HG03460 (cell line): ENCODE measurements around the gene AMH.

Experiments used
- ATAC-seq: cut with Tn5 transposase; IDR thresholded peaks from one replicate; pipeline ENCODE4 v1.9.1; 2021; ENCODE audit not compliant: unreplicated experiment

The AMH gene

DNA sequence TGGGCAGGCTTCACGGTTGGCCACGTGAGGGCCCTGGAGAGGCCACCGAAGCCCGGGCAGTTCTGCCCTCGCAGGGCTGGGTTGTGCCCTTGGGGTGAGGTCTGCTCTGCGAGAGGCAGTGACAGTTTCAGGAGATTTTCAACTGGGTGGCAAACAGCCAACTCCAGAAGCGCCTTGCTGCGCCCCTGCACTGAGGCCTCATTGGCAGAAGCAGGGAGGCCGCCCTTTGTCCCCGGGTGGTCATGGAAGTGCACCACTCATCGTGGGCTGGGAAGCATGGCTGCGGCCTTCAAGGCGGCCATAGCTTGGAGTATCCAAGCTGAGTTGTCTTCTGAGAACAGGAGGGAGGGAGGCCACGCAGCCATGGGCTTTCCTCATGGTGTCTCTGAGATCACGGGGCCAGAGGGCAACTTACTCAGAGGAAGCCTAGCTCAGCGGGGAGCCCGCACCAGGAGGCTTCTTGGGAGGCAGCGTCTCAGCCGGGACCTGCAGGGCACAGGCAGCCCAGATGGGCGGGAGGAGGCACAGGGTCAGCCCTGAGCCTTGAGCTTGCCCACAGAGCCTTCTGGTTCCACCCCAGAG is 27.8 kb upstream of the AMH start:
- no peak for ATAC-seq

DNA sequence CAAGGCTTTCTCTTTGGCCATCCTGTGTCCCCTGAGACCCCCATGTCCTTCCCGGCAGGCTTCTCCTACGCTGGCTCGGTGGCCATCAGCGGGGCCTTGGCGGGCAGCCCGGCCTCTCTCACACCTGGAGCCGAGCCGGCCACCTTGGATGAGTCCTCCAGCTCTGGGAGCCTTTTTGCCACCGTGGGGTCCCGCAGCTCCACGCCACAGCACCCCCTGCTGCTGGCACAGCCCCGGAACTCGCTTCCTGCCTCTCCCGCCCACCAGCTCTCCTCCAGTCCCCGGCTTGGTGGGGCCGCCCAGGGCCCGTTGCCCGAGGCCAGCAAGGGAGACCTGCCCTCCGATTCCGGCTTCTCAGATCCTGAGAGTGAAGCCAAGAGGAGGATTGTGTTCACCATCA is 27.2 kb upstream of the AMH start:
- ATAC-seq: no peak

DNA sequence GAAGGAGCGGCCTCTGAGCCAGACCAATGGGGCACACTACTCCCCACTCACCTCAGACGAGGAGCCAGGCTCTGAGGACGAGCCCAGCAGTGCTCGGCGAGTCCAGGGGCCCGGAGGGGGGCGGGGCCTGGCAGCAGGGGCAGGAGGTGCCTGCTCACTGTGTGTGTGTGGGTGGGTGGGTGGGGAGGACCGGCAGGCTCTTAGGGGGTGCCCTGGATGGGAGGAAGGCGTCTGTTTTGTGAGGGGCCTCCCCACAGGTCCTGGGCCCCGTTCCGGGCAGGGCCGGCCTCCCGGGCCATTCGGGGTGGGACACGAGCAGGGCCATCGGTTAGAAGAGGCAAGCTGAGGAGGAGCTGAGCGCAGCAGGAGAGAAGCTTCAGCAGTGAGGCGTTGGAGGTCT is 25.7 kb upstream of the AMH start:
- no peak for ATAC-seq

DNA sequence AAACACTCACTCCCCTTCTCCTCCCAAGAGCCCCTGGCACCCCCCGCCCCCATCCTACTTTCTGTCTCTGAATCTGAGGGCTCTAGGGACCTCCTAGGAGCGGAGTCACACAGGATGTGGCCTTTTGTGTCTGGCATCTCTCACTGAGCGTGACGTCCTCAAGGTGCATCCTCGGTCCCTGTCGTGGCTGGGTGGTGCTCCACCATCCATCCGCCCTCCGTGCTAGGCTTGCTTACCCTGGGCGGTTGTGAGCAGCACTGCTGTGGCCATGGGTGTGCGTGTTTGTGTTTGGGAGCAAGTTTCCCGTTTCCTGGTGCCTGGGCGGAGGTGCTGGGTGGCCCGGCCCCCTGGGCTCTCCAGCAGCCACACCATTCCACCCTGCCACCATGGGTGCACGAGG is 25.2 kb upstream of the AMH start:
- ATAC-seq: no peak

DNA sequence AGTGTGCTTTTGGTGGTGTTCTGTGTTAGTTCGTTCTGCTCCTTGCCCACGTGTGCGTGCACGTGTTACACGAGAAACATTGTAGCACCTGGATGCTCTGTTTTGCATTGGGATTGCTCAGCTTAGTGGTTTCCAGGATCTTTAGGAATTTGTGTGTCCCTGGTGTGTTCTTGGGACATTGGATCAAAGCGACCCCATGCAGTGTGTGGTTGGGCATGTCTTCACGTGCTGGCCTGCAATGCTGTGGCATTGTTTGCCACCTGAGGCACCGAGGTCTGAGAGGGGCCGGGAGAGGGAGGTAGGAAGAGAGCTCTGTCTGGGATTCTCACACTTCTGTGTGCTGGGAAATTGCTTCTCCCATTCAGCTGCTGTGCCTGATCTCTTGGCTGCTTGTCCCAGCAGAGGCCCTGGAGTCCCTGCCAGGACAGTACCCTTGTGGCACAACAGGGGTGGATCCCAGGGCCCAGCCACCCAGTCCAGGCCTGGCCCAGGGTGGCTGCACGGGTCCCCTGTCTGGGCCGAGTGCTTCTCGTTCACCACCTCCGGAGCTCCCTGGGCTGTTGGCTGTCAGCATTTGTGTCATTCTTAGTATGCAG is 24.3 kb upstream of the AMH start:
- ATAC-seq: no peak

DNA sequence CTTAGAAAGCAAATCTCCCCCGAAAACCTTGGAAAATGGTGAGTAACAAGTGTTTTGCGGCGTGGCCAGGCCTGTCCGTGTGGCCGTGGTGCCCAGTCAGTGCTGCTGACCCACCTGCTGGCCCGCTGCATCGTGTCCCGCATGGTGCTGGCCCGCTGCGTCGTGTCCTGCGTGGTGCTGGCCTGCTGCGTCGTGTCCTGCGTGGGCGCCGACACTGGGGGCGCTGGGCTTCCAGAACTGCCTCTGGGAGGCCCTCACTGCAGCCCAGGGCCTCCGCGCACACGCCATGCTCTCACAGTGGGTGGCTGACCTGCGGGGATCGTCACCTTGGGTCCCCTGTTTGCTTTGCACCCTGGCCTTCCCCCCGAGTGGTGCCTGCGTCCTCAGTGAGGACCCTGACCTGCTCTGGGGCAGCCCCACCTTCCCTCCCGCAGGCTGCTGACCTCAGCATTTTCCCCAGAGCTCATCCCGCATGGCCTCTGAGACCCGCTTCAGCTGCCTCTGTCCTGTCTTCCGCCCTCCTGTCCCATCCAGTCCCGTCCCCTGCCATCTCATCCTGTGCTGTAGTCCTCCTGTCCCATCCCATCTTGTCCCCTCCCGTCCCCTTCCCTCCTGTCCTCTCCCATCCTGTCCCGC is 23.6 kb upstream of the AMH start:
- no peak for ATAC-seq

DNA sequence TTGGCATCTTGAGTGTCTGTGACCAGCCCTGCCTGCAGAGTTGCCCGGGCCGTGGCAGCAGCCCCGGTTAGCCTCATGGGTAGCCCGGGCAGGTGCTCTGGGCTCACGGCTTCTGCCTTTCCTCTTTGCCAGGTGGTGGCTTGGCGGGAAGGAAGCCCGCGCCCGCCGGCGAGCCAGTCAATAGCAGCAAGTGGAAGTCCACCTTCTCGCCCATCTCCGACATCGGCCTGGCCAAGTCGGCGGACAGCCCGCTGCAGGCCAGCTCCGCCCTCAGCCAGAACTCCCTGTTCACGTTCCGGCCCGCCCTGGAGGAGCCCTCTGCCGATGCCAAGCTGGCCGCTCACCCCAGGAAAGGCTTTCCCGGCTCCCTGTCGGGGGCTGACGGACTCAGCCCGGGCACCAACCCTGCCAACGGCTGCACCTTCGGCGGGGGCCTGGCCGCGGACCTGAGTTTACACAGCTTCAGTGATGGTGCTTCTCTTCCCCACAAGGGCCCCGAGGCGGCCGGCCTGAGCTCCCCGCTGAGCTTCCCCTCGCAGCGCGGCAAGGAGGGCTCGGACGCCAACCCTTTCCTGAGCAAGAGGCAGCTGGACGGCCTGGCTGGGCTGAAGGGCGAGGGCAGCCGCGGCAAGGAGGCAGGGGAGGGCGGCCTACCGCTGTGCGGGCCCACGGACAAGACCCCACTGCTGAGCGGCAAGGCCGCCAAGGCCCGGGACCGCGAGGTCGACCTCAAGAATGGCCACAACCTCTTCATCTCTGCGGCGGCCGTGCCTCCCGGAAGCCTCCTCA is 22.9 kb upstream of the AMH start:
- no peak for ATAC-seq

DNA sequence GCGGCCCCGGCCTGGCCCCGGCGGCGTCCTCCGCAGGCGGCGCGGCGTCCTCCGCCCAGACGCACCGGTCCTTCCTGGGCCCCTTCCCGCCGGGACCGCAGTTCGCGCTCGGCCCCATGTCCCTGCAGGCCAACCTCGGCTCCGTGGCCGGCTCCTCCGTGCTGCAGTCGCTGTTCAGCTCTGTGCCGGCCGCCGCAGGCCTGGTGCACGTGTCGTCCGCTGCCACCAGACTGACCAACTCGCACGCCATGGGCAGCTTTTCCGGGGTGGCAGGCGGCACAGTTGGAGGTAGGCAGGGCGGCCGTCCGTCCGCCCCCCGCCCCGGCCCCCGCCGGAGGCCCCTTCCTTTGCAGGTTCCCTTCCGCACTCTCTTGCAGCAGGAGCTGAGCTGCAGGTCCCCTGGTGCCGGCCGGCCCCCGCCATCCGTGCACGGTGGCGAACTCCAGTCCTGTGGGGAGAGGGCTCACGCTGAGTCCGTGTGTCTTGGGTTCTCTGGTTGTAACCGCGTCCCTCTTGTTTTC is 22.2 kb upstream of the AMH start:
- no peak for ATAC-seq

DNA sequence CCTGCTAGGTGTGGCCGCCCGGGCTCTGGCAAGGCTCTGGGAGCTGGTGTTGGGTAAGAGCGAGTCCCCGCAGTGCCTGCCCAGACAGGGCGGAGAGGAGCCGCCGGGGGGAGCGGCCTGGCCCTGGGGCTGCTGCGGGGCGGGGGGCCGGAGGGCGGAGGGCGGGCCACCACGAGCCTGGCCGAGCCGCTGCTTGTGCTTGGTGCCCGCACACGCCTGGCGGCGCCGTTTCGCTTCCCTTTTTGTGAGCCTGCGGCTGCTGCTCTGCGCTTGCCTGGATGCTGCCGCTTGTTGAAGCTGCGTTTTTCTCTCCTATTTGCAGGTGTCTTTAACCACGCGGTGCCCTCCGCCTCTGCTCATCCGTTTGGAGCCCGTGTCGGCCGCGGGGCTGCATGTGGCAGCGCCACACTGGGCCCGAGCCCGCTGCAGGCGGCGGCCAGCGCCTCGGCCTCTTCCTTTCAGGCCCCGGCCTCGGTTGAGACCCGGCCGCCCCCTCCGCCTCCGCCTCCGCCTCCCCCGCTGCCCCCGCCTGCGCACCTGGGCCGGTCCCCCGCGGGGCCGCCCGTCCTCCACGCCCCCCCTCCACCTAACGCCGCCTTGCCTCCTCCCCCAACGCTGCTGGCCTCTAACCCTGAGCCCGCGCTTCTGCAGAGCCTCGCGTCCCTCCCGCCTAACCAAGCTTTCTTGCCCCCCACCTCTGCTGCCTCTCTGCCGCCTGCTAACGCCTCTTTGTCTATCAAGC is 21.5 kb upstream of the AMH start:
- no peak for ATAC-seq

DNA sequence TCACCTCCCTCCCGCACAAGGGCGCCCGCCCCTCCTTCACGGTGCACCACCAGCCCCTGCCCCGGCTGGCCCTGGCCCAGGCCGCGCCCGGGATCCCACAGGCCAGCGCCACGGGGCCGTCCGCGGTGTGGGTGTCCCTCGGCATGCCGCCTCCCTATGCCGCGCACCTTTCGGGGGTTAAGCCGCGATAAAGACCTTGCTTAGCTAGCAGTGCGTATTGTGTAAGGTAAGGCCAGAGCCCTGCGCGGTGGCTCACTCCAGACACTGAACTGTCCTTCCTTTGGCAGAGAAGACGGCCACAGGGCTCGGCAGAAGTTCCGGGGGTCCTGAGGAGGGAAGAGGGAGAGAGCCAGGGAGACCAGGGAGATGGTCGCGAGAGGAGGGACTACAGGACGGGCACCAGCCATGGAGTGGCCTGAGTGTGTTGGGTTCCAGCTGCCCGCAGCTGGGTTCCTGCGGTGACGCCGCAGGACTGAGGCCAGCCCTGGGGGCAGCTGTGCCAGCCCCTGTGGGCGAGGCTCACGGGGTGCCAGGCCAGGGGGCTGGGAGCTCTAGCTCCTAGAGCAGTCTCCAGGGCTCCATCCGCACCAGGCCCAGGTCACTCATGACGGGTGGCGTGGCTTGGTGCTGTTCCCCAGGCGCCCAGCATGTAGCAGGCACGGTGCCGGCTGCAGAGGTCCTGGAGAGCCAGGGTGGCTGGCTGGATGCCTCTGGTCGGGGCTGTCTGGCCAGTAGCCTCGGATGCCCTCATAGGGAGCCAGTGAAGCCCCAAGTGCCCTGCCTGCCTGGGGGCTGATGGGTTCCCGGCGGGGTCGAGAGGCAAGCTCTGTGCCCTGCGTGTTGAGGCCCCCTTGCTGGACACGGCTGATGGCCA is 20.7 kb upstream of the AMH start:
- ATAC-seq: no peak

DNA sequence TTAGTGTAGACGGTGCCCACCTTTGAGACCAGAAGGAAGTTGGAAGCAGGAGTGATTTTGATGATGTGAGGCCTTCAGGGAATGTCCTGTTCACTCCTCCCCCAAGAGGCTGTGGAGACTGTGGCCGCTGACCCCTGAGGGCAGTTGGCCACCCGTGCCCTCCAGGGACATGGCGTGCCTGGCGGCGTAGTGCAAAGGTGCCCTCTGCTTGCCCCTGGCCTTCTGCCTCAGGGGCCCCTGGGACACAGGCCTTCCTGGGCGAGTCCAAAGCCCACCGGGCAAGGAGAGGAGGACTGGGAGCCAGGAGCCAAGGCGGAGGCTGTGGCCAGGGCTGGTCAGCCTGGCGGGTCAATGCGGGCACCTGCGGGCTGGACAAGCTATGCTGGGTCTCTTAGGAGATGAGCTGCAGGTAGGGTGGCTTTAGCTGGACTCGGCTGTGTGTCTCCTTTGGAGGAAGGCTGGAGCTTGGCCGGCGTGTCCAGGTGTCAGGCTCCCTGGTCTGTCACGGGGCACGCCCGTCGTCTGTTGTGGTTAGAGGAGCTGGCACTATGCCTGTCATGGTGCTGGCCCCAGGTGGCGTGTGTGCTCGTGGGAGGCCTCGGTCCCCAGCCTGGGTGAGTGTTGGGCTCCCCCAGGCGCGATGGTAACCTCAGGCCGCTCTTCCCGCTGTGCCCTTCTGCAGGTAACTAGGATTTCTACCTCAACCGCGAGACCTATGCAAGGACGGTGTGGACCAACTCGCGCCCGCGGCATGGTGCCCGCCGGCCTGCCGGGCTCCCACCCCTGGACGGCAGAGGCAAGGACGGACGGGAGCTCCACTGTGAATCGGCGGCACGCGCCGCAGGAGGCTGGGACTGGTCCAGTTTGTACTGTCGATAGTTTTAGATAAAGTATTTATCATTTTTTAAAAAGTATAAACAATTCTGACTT is 19.8 kb upstream of the AMH start:
- ATAC-seq: no peak

DNA sequence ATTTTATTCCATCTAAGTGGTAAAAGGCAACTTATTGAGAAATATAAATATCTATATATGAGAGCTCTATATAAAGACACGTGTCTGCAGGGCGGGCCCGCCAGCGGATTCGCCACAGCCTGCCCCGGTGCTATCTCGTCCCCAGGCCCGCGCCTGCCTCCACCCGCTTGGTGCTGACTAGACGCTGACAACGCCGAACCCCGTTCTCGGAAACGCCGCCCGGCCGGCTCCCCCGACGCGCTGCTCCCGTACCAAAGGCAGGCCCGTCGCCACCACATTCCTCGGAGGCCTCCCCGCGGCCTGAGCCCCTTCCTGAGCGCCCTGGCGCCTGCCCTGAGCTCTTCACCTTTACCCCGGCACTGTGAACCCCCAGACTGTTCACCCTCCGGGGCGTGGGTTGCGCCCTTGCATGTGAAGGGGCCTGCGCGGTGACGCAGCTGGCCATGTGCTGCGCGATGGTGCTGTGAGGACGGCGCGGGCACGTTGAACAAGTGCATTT is 19.0 kb upstream of the AMH start:
- ATAC-seq: no peak

DNA sequence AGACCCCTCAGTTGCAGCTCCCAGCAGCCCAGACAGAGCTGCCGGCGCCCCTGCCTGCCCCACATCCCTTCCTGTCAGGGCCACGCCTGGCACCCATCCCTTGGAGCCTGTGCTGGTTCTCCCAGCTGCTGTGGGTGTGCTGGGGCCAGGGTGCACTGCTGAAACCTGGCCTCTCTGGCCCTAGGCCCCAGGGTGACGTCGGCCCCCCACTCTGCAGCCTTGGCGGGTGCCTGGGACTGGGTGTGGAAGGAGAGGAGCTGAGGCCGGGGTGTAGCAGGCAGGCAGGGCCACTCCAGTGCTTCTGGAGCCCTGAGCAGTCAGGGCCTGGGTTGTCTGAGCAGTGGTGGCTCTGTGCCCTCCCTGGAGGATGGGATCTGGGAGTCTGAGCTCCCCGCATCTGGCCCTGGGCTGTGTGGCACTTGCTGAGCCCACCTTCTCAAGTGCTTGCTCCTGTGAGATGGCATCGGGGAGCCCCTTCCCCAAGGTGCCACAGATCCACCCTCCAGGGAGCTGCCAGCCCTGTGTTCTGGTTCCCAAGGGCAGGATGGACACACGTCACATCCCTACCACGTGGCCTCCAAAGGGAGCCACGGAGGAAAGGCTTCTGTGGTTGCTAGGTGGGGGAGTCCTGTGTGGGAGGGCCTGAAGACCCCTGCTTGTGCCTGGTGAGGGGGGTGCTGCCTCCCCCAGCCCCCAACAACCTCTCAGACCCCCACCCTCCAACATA is 18.2 kb upstream of the AMH start:
- no peak for ATAC-seq

DNA sequence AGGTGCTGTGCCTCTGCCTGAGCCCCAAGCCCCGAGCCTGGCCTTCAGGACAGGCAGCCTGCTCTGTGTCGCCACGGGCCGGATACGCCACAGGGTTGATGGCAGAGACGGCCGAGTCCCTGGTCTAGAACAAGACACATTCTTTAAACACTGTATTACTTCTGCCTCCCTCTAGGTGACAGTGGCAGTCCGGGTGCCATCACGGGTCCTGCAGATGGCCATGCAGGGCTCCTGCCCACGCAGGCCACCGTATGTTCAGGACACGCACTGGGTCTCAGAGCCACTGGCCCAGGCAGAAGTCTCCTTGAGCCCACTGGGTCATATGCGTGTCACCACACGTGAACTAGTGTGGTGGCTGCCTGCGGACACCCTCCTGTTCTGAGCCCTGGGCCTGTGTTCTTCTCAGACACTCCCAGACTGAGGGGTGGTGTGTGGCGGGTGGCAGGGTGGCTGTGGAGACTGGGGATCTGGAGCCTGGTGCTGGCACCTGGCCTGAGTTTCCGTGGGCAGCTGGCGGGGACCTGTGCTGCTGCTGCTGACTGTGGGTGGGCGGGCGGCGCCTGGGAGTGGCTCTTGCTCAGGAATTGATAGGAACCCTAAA is 17.4 kb upstream of the AMH start:
- ATAC-seq: no peak

DNA sequence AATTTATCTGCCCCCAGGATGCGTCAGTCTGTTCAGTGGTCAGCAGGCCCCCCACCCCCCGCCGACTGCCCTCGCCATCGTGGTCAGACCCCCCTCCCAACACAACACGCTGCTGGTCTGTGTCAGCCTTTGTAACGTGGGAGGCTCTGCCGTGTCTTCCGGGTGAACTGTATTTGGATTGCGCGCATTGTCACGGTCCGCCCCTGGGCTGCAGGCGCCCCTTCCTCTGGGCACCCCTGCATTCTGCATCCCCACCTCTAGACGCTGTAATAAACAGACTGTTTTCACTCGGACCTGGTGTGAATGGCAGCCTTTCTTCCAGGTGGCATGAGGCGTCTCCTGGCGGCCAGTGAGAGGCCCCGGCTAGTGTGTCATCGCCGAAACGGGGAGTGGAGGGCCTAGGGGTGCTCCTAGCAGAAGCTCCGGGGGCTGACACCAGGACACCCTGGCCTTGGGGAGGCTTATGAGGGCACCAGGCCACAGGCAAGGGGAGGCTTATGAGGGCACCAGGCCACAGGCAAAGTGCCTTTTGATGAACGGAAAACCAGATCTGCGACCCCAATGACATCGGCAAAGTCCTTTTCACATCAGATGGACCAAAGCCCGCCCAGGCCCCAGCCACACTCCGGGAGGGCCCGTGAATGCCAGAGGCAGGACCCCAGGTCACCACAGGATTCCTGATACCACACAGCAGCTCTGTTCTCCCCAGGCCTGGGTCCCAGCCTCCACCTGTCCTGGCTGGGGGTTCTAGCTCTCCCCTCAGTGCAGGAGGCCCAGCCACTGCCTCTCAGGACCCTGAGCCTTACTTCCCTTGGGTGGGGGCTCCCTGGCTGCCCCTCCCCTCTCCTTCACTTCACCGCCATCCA is 16.6 kb upstream of the AMH start:
- ATAC-seq: no peak

DNA sequence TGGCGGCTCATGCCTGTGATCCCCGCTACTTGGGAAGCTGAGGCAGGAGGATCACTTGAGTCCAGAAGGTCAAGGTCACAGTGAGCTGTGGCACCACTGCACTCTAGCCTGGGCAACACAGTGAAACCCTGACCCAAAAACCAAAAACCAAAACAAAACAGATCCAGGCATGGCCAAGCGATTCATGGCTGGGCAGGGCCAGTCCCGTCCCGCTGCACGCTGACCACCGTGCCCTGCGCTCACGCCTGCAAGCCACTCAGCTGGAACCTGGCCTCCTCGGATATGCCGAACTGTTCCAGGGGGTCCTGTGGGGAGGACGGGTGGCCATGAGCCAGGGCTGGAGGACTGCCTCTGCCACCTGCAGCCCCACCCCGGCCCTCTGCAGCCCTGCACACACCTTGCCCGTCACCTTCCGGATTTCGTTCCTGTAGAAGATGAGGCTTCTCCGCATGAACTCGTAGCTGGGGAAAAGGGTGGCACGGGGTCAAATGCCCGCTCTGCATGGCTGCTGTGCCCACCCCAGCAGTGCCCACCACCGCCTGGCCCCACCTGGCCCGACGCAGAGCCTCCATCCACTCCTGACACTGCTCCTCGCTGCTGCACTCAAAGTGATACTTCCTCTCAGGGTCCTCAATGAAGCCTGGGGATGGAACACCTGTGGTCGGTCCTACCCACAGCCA is 15.4 kb upstream of the AMH start:
- ATAC-seq: no peak
